Peyer's patch (tissue), 4 donors: Measurements from ENCODE around the gene SCN9A. TPM values are rescaled to one million over a fixed set of nuclear protein-coding genes. Genes with fewer than 3 reads are reported as not detected.
A peak's percentile ranks its signal among the peaks of the same experiment; 100 is the strongest.

ENCODE experiments used
- DNase-seq, 3 donors: peaks; one replicate each; pipeline ENCODE4 v3.0.0-alpha.2; 2017 to 2019
- H3K27ac ChIP-seq, 4 donors: fragments of 200-600 bp; sonication (generic); one replicate each; pipeline ENCODE4 v1.5.1; 2016 to 2019
- H3K27me3 ChIP-seq, 2 donors: fragments of 200-600 bp; sonication (generic); one replicate each; pipeline ENCODE4 v1.5.1; 2019
- H3K36me3 ChIP-seq, 3 donors: fragments of 200-600 bp; sonication (generic); one replicate each; pipeline ENCODE4 v1.5.1; 2016 to 2019
- H3K4me1 ChIP-seq, 4 donors: fragments of 200-600 bp; sonication (generic); one replicate each; pipeline ENCODE4 v1.5.1; 2016 to 2019
- H3K4me3 ChIP-seq, 4 donors: fragments of 200-600 bp; sonication (generic); 1 replicate in 3 of 4; 2 replicates in 1 of 4; pipeline ENCODE4 v1.5.1; 2016 to 2019; ENCODE audit warnings: mild to moderate bottlenecking in 1 of 4
- H3K9me3 ChIP-seq, 4 donors: fragments of 200-600 bp; sonication (generic); one replicate each; pipeline ENCODE4 v1.5.1; 2016 to 2019; ENCODE audit warnings: mild to moderate bottlenecking in 1 of 4
- POLR2A ChIP-seq, 2 donors: fragments of 450-650 bp; IDR thresholded peaks; one replicate each; pipeline ENCODE4 v1.5.1; 2017; ENCODE audit warnings: antibody characterized with exemption in 2 of 2, mild to moderate bottlenecking in 2 of 2, moderate library complexity in 2 of 2
- total RNA-seq, 4 donors: library from RNA; depleted of rRNA; stranded (reverse); fragments of >200 nt; gene quantifications; one replicate each; pipeline ENCODE4 v1.1.0, GENCODE V29; 2016
- TF ChIP-seq, protein P1 (sequence below), 6 experiments: fragments of 450-650 bp in 4 of 6; fragments of 200-600 bp in 2 of 6; sonication (generic) in 1 of 6; IDR thresholded peaks; one replicate each; pipeline ENCODE4 v1.5.1; 2017 to 2019; ENCODE audit warnings: antibody characterized with exemption in 6 of 6, mild to moderate bottlenecking in 3 of 6, moderate library complexity in 1 of 6

SCN9A gene
- total RNA-seq, 4 donors from 2014 or later, result 7.5 to 19.8 (median 8.7) TPM

DNA sequence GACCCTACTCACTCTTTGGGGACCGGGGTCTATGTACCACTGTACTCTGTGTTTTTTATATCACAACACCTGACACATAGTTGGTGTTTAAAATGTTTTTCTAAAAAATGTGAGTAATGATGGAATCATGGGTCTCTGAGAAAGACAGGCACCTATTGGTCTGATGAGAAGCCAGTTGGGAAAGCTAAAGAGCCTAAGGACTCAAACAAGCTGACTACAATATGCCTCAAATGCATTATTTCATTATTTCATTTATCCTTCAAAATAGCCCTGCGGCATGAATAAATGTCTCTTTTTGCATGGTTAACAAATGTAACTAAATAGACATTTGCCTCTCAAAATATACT, 145.0 kb downstream of the SCN9A start:
- DNase-seq, result no peak
- Histone ChIP-seq H3K27ac (peak overlapping the region in 2 of 4 donors; percentile 59 to 76), H3K4me1 (no peaks in the 10 kb centered on the region), H3K4me3 (no peak overlapping the region), H3K27me3 (no peaks in the 10 kb centered on the region), H3K9me3 (no peaks in the 10 kb centered on the region), H3K36me3 (no peaks in the 10 kb centered on the region)
- no peak for TF ChIP-seq POLR2A (IDR thresholded peaks at IDR 0.05)
- TF ChIP-seq, protein P1, sequence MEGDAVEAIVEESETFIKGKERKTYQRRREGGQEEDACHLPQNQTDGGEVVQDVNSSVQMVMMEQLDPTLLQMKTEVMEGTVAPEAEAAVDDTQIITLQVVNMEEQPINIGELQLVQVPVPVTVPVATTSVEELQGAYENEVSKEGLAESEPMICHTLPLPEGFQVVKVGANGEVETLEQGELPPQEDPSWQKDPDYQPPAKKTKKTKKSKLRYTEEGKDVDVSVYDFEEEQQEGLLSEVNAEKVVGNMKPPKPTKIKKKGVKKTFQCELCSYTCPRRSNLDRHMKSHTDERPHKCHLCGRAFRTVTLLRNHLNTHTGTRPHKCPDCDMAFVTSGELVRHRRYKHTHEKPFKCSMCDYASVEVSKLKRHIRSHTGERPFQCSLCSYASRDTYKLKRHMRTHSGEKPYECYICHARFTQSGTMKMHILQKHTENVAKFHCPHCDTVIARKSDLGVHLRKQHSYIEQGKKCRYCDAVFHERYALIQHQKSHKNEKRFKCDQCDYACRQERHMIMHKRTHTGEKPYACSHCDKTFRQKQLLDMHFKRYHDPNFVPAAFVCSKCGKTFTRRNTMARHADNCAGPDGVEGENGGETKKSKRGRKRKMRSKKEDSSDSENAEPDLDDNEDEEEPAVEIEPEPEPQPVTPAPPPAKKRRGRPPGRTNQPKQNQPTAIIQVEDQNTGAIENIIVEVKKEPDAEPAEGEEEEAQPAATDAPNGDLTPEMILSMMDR (IDR thresholded peaks at IDR 0.05), result no peak

DNA sequence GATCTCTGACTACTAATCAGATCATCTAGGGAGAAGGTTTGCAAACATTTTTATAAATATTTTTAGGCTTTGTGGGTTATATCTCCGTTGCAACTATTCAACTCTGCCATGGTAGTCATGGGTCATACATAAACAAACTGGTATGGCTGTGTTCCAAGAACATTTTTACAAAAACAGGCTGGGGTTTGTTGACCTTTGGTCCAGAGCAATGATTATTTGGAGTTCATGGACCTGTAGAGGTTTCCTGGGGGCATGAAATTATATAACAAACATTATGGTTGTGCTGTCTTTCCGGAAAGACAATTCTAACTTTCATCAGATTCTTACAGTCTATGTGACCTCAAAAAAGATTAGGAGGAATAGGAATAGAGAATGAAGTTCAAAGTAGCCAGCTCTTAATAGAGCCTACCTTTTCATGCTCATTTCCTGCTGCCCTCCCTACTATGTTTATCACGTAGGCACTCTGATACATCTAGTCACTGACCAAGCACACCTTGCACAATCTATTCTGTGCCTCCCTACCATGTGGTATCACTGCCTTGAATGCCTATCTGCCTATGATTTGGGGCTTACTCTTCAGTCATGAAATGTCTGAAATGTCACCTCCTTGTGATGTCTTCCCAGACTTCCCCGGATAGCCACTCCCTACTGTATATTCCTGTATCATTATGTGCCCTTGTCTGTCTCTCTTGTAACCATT, 145.6 kb downstream of the SCN9A start:
- TF ChIP-seq, protein P1 (IDR thresholded peaks at IDR 0.05), result no peak
- no peak for TF ChIP-seq POLR2A (IDR thresholded peaks at IDR 0.05)
- H3K4me3 ChIP-seq, result peak overlapping the region in 1 of 4 donors; percentile 35
- H3K9me3 ChIP-seq, result no peaks in the 10 kb centered on the region
- H3K27me3 ChIP-seq, result no peaks in the 10 kb centered on the region
- H3K36me3 ChIP-seq, result no peaks in the 10 kb centered on the region
- DNase-seq, result peak in 1 of 3 donors; percentile 46
- H3K27ac ChIP-seq, result peak overlapping the region in 2 of 4 donors; percentile 59 to 76
- H3K4me1 ChIP-seq, result no peaks in the 10 kb centered on the region

DNA sequence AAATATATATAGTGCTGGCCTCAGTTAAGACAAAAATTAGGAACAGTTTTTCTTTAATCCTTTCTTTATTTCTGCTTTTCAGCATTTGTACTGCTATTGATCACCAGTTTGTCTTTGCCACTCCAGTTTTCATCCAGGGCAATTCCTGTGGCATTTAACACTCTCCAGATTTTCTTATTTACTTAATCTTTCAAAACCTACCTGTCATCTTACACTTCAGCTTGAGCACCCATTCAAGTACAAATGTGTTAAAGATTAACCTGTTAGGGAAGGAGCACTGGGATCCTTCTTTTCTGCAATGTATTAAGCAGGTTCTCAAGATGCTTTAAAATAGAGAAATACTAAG, 146.1 kb downstream of the SCN9A start:
- peak overlapping the region in 2 of 4 donors; percentile 59 to 76 for H3K27ac ChIP-seq
- H3K36me3 ChIP-seq, result no peaks in the 10 kb centered on the region
- no peak for TF ChIP-seq POLR2A (IDR thresholded peaks at IDR 0.05)
- TF ChIP-seq, protein P1 (IDR thresholded peaks at IDR 0.05), result no peak
- H3K4me3 ChIP-seq, result peak overlapping the region in 1 of 4 donors; percentile 35
- DNase-seq, result no peak
- no peaks in the 10 kb centered on the region for H3K27me3 ChIP-seq
- H3K4me1 ChIP-seq, result no peaks in the 10 kb centered on the region
- no peaks in the 10 kb centered on the region for H3K9me3 ChIP-seq

DNA sequence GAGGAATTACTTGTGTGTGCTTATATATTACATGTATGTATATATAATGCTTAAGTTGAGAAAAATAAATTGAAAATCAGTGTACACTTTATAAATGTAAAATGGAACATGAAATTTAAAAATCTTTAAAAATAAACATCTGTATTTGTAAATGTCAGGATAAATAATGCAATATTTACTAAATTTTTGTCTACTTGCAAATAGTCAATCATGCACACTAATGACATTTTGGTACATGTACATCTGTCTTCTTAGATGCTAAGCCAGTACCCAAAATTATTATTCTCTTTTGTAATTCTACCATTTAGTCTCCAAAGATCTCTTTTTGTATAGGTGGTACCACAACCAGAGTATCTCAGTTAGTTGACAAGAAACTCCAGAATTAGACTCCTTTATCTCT, 151.5 kb downstream of the SCN9A start:
- no peak for DNase-seq
- no peaks in the 10 kb centered on the region for H3K4me1 ChIP-seq
- no peak overlapping the region for H3K4me3 ChIP-seq

DNA sequence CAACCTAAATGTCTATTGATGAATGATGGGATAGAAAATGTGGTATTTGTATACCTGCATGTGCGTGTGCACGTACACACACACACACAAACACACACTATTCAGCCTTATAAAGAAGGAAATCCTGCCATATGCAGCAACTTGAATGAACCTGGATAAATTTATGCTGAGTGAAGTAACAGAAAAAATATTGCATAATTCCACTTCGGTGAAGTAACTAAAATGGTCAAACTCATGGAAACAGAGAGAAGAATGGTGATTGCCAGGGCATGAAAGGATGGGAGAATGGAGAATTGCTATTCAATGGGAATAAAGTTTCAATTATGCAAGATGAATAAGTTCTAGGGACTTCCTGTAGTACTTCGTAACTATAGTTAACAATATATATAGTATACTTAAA, 152.4 kb downstream of the SCN9A start:
- DNase-seq, result no peak
- Histone ChIP-seq H3K4me1 (no peaks in the 10 kb centered on the region), H3K4me3 (no peak overlapping the region), H3K9me3 (no peaks in the 10 kb centered on the region), H3K36me3 (no peaks in the 10 kb centered on the region), H3K27me3 (no peaks in the 10 kb centered on the region), H3K27ac (no peak overlapping the region)
- no peak for TF ChIP-seq POLR2A (IDR thresholded peaks at IDR 0.05)
- TF ChIP-seq, protein P1 (IDR thresholded peaks at IDR 0.05), result no peak

More for the DNA sequence above, 151.5 kb downstream of the SCN9A start:
- Histone ChIP-seq H3K27ac (no peak overlapping the region), H3K27me3 (no peaks in the 10 kb centered on the region), H3K36me3 (no peaks in the 10 kb centered on the region), H3K9me3 (no peaks in the 10 kb centered on the region)
- no peak for TF ChIP-seq POLR2A (IDR thresholded peaks at IDR 0.05)
- TF ChIP-seq, protein P1 (IDR thresholded peaks at IDR 0.05), result no peak
